ENCODE results near the gene MMS22L.
"Not testable (repeated sequence)": the region's sequence is repeated elsewhere in the genome, so short reads cannot be mapped to it uniquely, and the experiment has no call there.

The MMS22L gene

DNA sequence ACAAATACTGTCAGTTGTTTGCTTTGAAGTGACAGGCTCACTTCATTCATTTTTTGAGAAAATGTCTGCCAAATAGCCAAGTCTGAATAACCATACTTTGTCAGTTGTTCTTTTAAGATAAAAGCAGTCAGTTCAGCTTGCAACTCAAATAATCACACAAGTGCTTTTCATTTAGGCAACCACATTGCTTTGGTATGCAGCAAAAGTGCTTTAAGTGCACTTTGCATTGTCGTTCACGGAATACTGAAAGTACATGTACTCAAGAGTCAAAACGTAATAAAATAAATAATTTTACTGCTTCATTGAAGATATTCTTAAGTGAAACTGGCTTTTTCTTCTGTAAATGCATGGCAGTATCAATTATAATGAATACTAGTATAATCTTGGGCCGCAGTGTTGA, 107.2 kb downstream of the MMS22L start:
- H3K9ac ChIP-seq (ENCODE audit: low read length) = no peak overlapping the region
- no peaks in the 10 kb centered on the region for H3K4me1 ChIP-seq (ENCODE audit: control insufficient read depth, insufficient read depth, low read length)
- no peak overlapping the region for H3K27ac ChIP-seq (ENCODE audit: low read depth, low read length)
- H3K36me3 ChIP-seq (ENCODE audit: control insufficient read depth, insufficient read depth, low read length) = no peaks in the 10 kb centered on the region
- H3K27me3 ChIP-seq (ENCODE audit: control insufficient read depth, insufficient read depth, low read length) = no peaks in the 10 kb centered on the region
- no peak overlapping the region for H3K4me3 ChIP-seq (ENCODE audit: low read length)

DNA sequence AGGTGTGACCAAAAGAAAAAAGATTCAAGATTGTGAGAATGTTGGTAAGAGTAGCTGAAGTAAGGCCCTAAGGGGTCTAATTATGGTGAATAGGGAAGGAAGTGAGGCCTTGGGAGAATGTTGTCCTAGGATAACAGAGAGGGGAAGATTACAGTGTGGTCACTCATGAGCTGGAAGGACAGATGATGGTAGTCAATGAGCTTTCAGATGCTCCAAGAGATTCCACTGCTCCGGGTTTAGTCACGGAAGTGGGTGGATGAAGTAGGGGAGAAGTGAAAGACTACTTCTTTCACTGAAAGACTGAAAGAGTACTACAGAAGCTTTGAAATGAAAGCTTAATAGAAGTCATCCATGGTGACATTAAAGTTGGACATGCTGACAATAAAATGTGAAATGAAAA, 108.5 kb downstream of the MMS22L start:
- Histone ChIP-seq H3K4me1 (ENCODE audit: control insufficient read depth, insufficient read depth, low read length) (no peaks in the 10 kb centered on the region), H3K4me3 (ENCODE audit: low read length) (no peak overlapping the region), H3K27ac (ENCODE audit: low read depth, low read length) (no peak overlapping the region), H3K27me3 (ENCODE audit: control insufficient read depth, insufficient read depth, low read length) (no peaks in the 10 kb centered on the region), H3K36me3 (ENCODE audit: control insufficient read depth, insufficient read depth, low read length) (no peaks in the 10 kb centered on the region), H3K9ac (ENCODE audit: low read length) (no peak overlapping the region)

DNA sequence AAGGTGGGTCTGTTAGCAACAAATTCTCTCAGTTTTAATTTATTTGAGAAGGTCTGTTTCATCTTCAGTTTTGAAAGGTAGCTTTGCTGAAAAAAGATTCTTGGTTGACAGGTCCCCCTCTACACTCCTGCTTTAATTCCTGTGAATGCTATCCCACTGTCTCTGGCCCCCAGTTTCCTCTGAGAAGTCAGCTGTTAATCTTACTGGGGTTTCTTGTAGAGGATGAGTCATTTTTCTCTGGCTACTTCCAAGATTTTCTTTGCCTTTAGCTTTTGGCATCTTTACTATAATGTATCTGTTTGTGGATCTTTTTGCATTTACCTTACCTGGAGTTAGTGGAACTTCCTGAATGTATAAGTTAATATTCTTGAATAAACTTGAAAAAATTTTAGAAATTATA, 122.7 kb downstream of the MMS22L start:
- Histone ChIP-seq H3K27me3 (ENCODE audit: control insufficient read depth, insufficient read depth, low read length) (no peaks in the 10 kb centered on the region), H3K36me3 (ENCODE audit: control insufficient read depth, insufficient read depth, low read length) (peaks cover 2% of the 10 kb centered on the region), H3K4me3 (ENCODE audit: low read length) (no peak overlapping the region), H3K27ac (ENCODE audit: low read depth, low read length) (no peak overlapping the region), H3K9ac (ENCODE audit: low read length) (no peak overlapping the region), H3K4me1 (ENCODE audit: control insufficient read depth, insufficient read depth, low read length) (no peaks in the 10 kb centered on the region)

DNA sequence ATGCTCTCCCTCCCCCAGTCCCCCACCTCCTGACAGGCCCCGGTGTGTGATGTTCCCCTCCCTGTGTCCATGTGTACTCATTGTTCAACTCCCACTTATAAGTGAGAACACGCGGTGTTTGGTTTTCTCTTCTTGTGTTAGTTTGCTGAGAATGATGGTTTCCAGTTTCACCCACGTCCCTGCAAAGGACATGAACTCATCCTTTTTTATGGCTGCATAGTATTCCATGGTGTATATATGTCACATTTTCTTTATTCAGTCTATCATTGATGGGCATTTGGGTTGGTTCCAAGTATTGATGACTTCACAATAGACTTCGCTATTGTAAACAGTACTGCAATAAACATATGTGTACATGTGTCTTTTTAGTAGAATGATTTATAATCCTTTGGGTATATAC, 127.6 kb downstream of the MMS22L start:
- H3K4me1 ChIP-seq (ENCODE audit: control insufficient read depth, insufficient read depth, low read length); H3K9ac ChIP-seq (ENCODE audit: low read length); H3K27me3 ChIP-seq (ENCODE audit: control insufficient read depth, insufficient read depth, low read length); H3K27ac ChIP-seq (ENCODE audit: low read depth, low read length); H3K4me3 ChIP-seq (ENCODE audit: low read length); H3K36me3 ChIP-seq (ENCODE audit: control insufficient read depth, insufficient read depth, low read length): not testable (repeated sequence)

DNA sequence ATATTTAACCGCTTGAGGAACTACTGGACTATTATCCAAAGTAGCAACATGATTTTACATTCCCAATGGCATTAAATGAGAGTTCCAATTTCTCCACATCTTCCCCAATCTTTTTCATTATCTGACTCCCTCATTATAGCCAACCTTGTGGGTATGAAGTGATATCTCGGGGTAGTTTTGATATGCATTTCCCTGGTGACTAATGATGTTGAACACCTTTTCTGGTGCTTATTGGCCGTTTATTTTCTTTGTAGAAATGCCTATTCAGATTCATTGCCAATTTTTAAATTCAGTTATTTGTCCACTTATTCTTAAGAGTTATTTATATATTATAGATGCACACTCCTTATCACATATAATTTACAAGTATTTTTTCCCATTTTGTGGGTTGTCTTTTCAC, 129.0 kb downstream of the MMS22L start:
- Histone ChIP-seq H3K4me3 (ENCODE audit: low read length) (no peak overlapping the region), H3K27me3 (ENCODE audit: control insufficient read depth, insufficient read depth, low read length) (no peaks in the 10 kb centered on the region), H3K27ac (ENCODE audit: low read depth, low read length) (no peak overlapping the region), H3K4me1 (ENCODE audit: control insufficient read depth, insufficient read depth, low read length) (no peaks in the 10 kb centered on the region), H3K9ac (ENCODE audit: low read length) (no peak overlapping the region), H3K36me3 (ENCODE audit: control insufficient read depth, insufficient read depth, low read length) (no peaks in the 10 kb centered on the region)

DNA sequence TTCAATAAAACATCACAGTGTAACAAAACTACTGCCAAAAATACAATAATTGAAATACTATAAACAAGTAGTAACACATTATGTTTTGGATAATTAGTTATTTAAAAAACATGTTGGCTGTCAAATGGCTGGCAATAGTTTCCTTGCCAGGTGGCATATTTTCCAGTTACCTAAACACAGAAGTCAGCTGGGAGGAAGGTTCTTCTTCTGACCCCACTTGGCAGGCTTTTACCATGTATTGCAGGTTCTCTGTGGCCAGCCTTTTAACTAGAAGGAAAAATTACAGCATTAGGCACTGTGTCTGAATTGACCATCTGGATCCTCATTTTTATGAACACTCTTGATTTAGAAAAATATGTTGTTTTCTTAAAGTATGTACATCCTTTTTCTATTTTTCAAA, 131.4 kb downstream of the MMS22L start:
- no peaks in the 10 kb centered on the region for H3K4me1 ChIP-seq (ENCODE audit: control insufficient read depth, insufficient read depth, low read length)
- H3K27me3 ChIP-seq (ENCODE audit: control insufficient read depth, insufficient read depth, low read length) = no peaks in the 10 kb centered on the region
- no peak overlapping the region for H3K4me3 ChIP-seq (ENCODE audit: low read length)
- H3K9ac ChIP-seq (ENCODE audit: low read length) = no peak overlapping the region
- H3K36me3 ChIP-seq (ENCODE audit: control insufficient read depth, insufficient read depth, low read length) = no peaks in the 10 kb centered on the region
- H3K27ac ChIP-seq (ENCODE audit: low read depth, low read length) = no peak overlapping the region

DNA sequence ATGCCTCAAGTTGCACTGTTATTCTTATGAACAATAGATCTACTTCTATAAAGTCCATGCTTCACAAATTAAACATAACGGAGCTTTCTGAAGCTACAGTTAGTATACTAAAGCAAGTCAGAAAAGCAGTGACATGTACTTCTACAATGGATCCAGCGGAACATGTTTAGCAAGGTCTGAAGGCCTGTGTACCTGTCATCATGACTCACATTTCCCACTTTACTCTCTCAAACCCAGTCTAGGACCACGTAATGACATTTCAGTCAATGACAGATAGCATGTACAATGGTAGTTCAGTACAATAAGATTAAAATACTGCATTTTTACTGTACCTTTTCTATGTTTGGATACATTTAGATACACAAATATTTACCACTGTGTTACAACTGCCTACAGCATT, 132.1 kb downstream of the MMS22L start:
- H3K4me3 ChIP-seq (ENCODE audit: low read length) = no peak overlapping the region
- H3K27ac ChIP-seq (ENCODE audit: low read depth, low read length) = no peak overlapping the region
- H3K4me1 ChIP-seq (ENCODE audit: control insufficient read depth, insufficient read depth, low read length) = no peaks in the 10 kb centered on the region
- no peak overlapping the region for H3K9ac ChIP-seq (ENCODE audit: low read length)
- H3K27me3 ChIP-seq (ENCODE audit: control insufficient read depth, insufficient read depth, low read length) = no peaks in the 10 kb centered on the region
- no peaks in the 10 kb centered on the region for H3K36me3 ChIP-seq (ENCODE audit: control insufficient read depth, insufficient read depth, low read length)

DNA sequence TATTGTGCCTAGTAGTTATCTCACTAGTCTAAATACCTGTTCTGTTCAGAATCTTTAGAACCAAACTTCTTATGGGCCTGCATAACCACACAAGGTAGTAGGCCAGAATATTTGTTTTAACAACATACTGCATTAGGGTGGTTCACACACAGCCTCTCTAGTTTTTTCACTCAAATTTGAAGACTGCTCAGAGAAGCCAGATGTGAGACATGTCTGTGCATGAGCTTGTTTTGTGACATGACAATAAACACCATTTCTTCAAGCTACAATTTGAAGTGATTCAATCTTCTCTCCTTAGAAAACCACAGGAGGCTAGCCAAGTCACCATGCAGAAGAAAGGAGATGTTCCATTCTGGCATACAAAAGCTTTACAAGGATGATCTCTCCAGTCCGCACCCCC, 135.6 kb downstream of the MMS22L start:
- Histone ChIP-seq H3K9ac (ENCODE audit: low read length) (no peak overlapping the region), H3K27me3 (ENCODE audit: control insufficient read depth, insufficient read depth, low read length) (no peaks in the 10 kb centered on the region), H3K4me3 (ENCODE audit: low read length) (no peak overlapping the region), H3K27ac (ENCODE audit: low read depth, low read length) (no peak overlapping the region), H3K4me1 (ENCODE audit: control insufficient read depth, insufficient read depth, low read length) (no peaks in the 10 kb centered on the region), H3K36me3 (ENCODE audit: control insufficient read depth, insufficient read depth, low read length) (no peaks in the 10 kb centered on the region)

DNA sequence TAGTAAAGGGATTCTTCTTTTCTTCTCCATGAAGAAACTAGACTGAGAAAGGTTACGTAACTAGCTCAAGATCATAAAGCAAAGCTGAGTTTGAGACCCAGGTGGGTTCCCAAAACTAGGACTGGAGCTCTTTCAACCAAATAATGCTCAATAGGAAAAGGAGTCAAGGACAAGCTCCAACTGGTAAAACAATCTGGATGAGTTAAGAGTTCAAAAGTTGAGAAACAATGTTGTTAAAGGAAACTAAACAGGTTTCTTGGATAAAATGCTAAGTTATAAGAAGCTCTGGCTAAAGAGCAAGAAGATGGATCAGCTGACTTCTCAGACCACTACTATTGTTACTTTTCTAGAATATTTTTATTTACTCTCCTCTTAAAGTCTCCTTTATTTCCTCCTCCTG, 137.3 kb downstream of the MMS22L start:
- no peak overlapping the region for H3K4me3 ChIP-seq (ENCODE audit: low read length)
- no peak overlapping the region for H3K27ac ChIP-seq (ENCODE audit: low read depth, low read length)
- H3K36me3 ChIP-seq (ENCODE audit: control insufficient read depth, insufficient read depth, low read length) = no peaks in the 10 kb centered on the region
- H3K27me3 ChIP-seq (ENCODE audit: control insufficient read depth, insufficient read depth, low read length) = no peaks in the 10 kb centered on the region
- H3K9ac ChIP-seq (ENCODE audit: low read length) = no peak overlapping the region
- H3K4me1 ChIP-seq (ENCODE audit: control insufficient read depth, insufficient read depth, low read length) = no peaks in the 10 kb centered on the region

DNA sequence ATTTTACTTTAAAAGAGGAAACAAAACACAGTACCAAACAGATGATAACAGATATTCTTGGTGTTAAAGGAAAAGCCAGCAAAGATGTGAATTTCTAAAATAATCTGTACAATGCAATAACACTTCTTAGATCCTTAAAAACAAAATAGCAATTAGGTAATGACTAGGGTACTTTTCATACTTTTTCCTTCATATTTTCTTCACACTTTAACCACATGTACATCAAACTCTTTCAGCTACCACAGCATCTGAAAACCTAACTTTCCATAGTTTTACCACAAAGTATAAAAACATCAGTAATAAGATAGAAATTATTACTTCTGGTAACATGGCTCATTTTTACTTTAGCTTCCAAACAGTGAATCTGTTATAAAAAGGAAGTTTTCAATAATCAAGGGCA, 141.3 kb downstream of the MMS22L start:
- Histone ChIP-seq H3K9ac (ENCODE audit: low read length) (no peak overlapping the region), H3K27me3 (ENCODE audit: control insufficient read depth, insufficient read depth, low read length) (no peaks in the 10 kb centered on the region), H3K36me3 (ENCODE audit: control insufficient read depth, insufficient read depth, low read length) (no peaks in the 10 kb centered on the region), H3K4me3 (ENCODE audit: low read length) (no peak overlapping the region), H3K4me1 (ENCODE audit: control insufficient read depth, insufficient read depth, low read length) (no peaks in the 10 kb centered on the region), H3K27ac (ENCODE audit: low read depth, low read length) (no peak overlapping the region)

DNA sequence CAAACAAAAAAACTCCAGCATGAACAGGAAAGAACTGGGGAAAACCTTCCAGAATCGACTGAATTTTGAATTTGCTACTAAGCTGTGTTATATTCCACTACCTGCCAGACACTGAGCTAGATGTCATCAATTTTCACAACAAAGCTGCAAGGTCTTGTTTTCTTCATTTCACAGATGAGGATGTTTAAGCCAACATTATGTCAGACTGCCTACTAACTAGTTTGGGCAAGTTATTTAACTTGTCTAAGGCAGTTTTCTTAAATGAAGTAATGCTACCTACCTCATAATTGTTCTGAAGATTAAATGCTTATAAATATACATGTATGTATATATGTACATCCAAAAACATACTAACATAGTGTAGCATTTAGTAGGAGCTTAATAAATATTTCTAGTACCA, 144.4 kb downstream of the MMS22L start:
- no peak overlapping the region for H3K27ac ChIP-seq (ENCODE audit: low read depth, low read length)
- no peak overlapping the region for H3K9ac ChIP-seq (ENCODE audit: low read length)
- H3K4me3 ChIP-seq (ENCODE audit: low read length) = no peak overlapping the region
- H3K36me3 ChIP-seq (ENCODE audit: control insufficient read depth, insufficient read depth, low read length) = no peaks in the 10 kb centered on the region
- no peaks in the 10 kb centered on the region for H3K4me1 ChIP-seq (ENCODE audit: control insufficient read depth, insufficient read depth, low read length)
- H3K27me3 ChIP-seq (ENCODE audit: control insufficient read depth, insufficient read depth, low read length) = no peaks in the 10 kb centered on the region

DNA sequence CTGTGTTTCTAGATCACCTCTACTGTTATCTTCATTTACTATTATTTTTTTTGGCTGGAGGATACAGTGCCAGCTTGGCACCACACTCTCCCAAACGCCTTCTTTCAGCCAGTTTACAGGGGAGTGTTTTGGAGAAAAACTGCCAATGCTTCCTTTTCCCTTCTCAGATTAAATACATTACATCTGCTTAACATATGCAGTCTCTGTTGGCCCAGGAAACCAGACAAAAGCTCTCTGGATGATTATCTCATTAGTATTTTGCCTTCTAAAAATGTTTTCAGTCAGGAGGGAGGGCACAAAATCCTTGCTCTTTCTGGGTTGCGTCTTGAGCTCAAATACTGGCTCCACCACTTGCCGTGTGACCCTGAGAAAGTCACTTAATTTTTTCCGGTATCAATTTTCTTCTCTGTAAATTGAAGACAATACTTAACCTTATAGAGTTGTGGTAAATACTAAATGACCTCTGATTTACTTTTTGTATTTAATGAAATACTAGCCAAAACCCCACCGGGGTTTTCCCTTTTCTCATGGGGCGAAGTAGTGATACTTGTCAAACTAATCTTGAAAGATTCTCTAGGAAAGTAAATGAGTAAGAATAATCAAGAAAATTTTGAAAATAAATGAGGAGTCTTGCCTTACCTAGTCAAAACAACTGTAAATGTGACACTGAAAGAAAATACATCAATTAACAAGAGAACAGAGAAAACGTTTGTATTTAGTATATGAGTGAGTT, 146.2 kb downstream of the MMS22L start:
- H3K27me3 ChIP-seq (ENCODE audit: control insufficient read depth, insufficient read depth, low read length) = no peaks in the 10 kb centered on the region
- H3K9ac ChIP-seq (ENCODE audit: low read length) = no peak overlapping the region
- no peaks in the 10 kb centered on the region for H3K4me1 ChIP-seq (ENCODE audit: control insufficient read depth, insufficient read depth, low read length)
- H3K27ac ChIP-seq (ENCODE audit: low read depth, low read length) = no peak overlapping the region
- no peaks in the 10 kb centered on the region for H3K36me3 ChIP-seq (ENCODE audit: control insufficient read depth, insufficient read depth, low read length)
- H3K4me3 ChIP-seq (ENCODE audit: low read length) = no peak overlapping the region

DNA sequence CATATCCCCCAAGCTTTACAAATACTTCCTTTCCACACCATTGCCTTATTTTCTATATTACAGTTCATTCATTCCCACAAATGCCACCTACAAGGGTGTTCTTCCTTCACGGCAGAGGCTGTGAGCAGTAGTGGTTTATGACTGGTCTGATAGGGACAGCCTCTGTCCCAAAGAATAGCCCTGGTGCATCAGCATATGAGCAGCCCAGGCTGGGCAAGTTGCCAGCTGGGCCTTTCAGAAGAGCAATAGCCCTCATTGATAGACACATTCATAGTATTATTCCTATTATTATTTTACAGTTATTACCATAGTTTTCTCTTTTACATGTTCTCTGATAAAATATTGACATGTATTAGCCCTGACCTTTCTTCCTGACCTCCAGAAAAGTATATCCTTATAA, 149.9 kb downstream of the MMS22L start:
- Histone ChIP-seq H3K4me3 (ENCODE audit: low read length) (no peak overlapping the region), H3K9ac (ENCODE audit: low read length) (no peak overlapping the region)

More for the DNA sequence above, 149.9 kb downstream of the MMS22L start:
- H3K36me3 ChIP-seq (ENCODE audit: control insufficient read depth, insufficient read depth, low read length) = no peaks in the 10 kb centered on the region
- no peak overlapping the region for H3K27ac ChIP-seq (ENCODE audit: low read depth, low read length)
- no peaks in the 10 kb centered on the region for H3K4me1 ChIP-seq (ENCODE audit: control insufficient read depth, insufficient read depth, low read length)
- no peaks in the 10 kb centered on the region for H3K27me3 ChIP-seq (ENCODE audit: control insufficient read depth, insufficient read depth, low read length)

Data from rectal smooth muscle tissue (tissue), 1 donor.